Measurements from ENCODE around the gene TSPAN15. TPM values are rescaled to one million over a fixed set of nuclear protein-coding genes. Genes with fewer than 3 reads are reported as not detected.

TSPAN15 gene
- total and polyA plus RNA-seq, 2 donors (not counting 1 experiment from before 2014, with no cell fraction given) = 0.56 to 2.6 TPM

GRCh38 chr10:69466158-69466490 is 14.9 kb downstream of the TSPAN15 start:
- peaks cover 7% of the 10 kb centered on the region for H3K27me3 ChIP-seq (ENCODE audit: control insufficient read depth, insufficient read depth, low read length)
- no peak for DNase-seq (ENCODE audit: low read depth in 2 of 2)
- no peaks in the 10 kb centered on the region for H3K9me3 ChIP-seq (ENCODE audit: control insufficient read depth, insufficient read depth, low read depth, low read length)
- H4K20me1 ChIP-seq (ENCODE audit: control insufficient read depth, extremely low read depth, insufficient read depth, low read length) = no peaks in the 10 kb centered on the region
- no peaks in the 10 kb centered on the region for H3K79me2 ChIP-seq (ENCODE audit: control insufficient read depth, insufficient read depth, low read length)
- H3K27ac ChIP-seq (ENCODE audit: insufficient read depth, low read length) = no peak overlapping the region
- H3K4me1 ChIP-seq (ENCODE audit: control insufficient read depth, extremely low read depth, insufficient read depth, low read length) = no peaks in the 10 kb centered on the region
- H3K36me3 ChIP-seq (ENCODE audit: control insufficient read depth, insufficient read depth, low read length) = no peaks in the 10 kb centered on the region
- no peak overlapping the region for H2AFZ ChIP-seq (ENCODE audit: low read length)
- H3K4me2 ChIP-seq (ENCODE audit: extremely low read depth, insufficient read depth, low read length) = no peak overlapping the region
- TF ChIP-seq EZH2 (IDR thresholded peaks at IDR 0.05; ENCODE audit: low read length, missing control alignments) (no peak), CTCF (conservative IDR thresholded peaks at IDR 0.05 in 1 of 2, IDR thresholded peaks at IDR 0.05 in 1 of 2; ENCODE audit: low read depth in 1 of 2, low read length in 2 of 2) (no peak)
- no peak overlapping the region for H3K9ac ChIP-seq (ENCODE audit: insufficient read depth, low read length)
- H3K4me3 ChIP-seq (replicated peaks in 1 of 4; ENCODE audit: control extremely low read depth in 1 of 4, insufficient read depth in 1 of 4, low read depth in 3 of 4, low read length in 4 of 4) = no peak overlapping the region

GRCh38 chr10:69466689-69467088 is 15.4 kb downstream of the TSPAN15 start:
- Histone ChIP-seq H3K27ac (ENCODE audit: insufficient read depth, low read length) (no peak overlapping the region), H3K4me2 (ENCODE audit: extremely low read depth, insufficient read depth, low read length) (no peak overlapping the region), H3K9me3 (ENCODE audit: control insufficient read depth, insufficient read depth, low read depth, low read length) (no peaks in the 10 kb centered on the region), H3K36me3 (ENCODE audit: control insufficient read depth, insufficient read depth, low read length) (no peaks in the 10 kb centered on the region), H3K4me1 (ENCODE audit: control insufficient read depth, extremely low read depth, insufficient read depth, low read length) (no peaks in the 10 kb centered on the region), H3K4me3 (replicated peaks in 1 of 4; ENCODE audit: control extremely low read depth in 1 of 4, insufficient read depth in 1 of 4, low read depth in 3 of 4, low read length in 4 of 4) (no peak overlapping the region), H4K20me1 (ENCODE audit: control insufficient read depth, extremely low read depth, insufficient read depth, low read length) (no peaks in the 10 kb centered on the region), H3K27me3 (ENCODE audit: control insufficient read depth, insufficient read depth, low read length) (peaks cover 7% of the 10 kb centered on the region), H2AFZ (ENCODE audit: low read length) (no peak overlapping the region), H3K79me2 (ENCODE audit: control insufficient read depth, insufficient read depth, low read length) (no peaks in the 10 kb centered on the region), H3K9ac (ENCODE audit: insufficient read depth, low read length) (no peak overlapping the region)
- TF ChIP-seq EZH2 (IDR thresholded peaks at IDR 0.05; ENCODE audit: low read length, missing control alignments) (no peak), CTCF (conservative IDR thresholded peaks at IDR 0.05 in 1 of 2, IDR thresholded peaks at IDR 0.05 in 1 of 2; ENCODE audit: low read depth in 1 of 2, low read length in 2 of 2) (no peak)
- DNase-seq (ENCODE audit: low read depth in 2 of 2) = no peak

GRCh38 chr10:69467928-69468750 is 16.9 kb downstream of the TSPAN15 start:
- Histone ChIP-seq H3K4me2 (ENCODE audit: extremely low read depth, insufficient read depth, low read length) (no peak overlapping the region), H3K27me3 (ENCODE audit: control insufficient read depth, insufficient read depth, low read length) (peaks cover 13% of the 10 kb centered on the region), H4K20me1 (ENCODE audit: control insufficient read depth, extremely low read depth, insufficient read depth, low read length) (no peaks in the 10 kb centered on the region), H3K36me3 (ENCODE audit: control insufficient read depth, insufficient read depth, low read length) (no peaks in the 10 kb centered on the region), H3K9me3 (ENCODE audit: control insufficient read depth, insufficient read depth, low read depth, low read length) (no peaks in the 10 kb centered on the region), H2AFZ (ENCODE audit: low read length) (no peak overlapping the region), H3K4me3 (replicated peaks in 1 of 4; ENCODE audit: control extremely low read depth in 1 of 4, insufficient read depth in 1 of 4, low read depth in 3 of 4, low read length in 4 of 4) (no peak overlapping the region), H3K9ac (ENCODE audit: insufficient read depth, low read length) (no peak overlapping the region), H3K4me1 (ENCODE audit: control insufficient read depth, extremely low read depth, insufficient read depth, low read length) (no peaks in the 10 kb centered on the region), H3K79me2 (ENCODE audit: control insufficient read depth, insufficient read depth, low read length) (no peaks in the 10 kb centered on the region), H3K27ac (ENCODE audit: insufficient read depth, low read length) (no peak overlapping the region)
- no peak for TF ChIP-seq CTCF (conservative IDR thresholded peaks at IDR 0.05 in 1 of 2, IDR thresholded peaks at IDR 0.05 in 1 of 2; ENCODE audit: low read depth in 1 of 2, low read length in 2 of 2)
- no peak for TF ChIP-seq EZH2 (IDR thresholded peaks at IDR 0.05; ENCODE audit: low read length, missing control alignments)
- DNase-seq (ENCODE audit: low read depth in 2 of 2) = no peak
